ENCODE data around the gene ABI3.
"Not testable (repeated sequence)": the region's sequence is repeated elsewhere in the genome, so short reads cannot be mapped to it uniquely, and the experiment has no call there.

ABI3 gene

GRCh38 chr17:49258394-49258793 lies 47.9 kb downstream of the ABI3 start:
- no peak for DNase-seq (ENCODE audit: low spot score)
- Histone ChIP-seq H3K9me3 (ENCODE audit: severe bottlenecking) (no peaks in the 10 kb centered on the region), H3K4me3 (ENCODE audit: severe bottlenecking) (no peak overlapping the region), H3K27me3 (ENCODE audit: insufficient read depth, poor library complexity, severe bottlenecking) (no peaks in the 10 kb centered on the region), H3K36me3 (ENCODE audit: low read depth) (no peaks in the 10 kb centered on the region), H3K4me1 (ENCODE audit: insufficient read depth, poor library complexity, severe bottlenecking) (no peaks in the 10 kb centered on the region), H3K27ac (ENCODE audit: poor library complexity, severe bottlenecking) (no peak overlapping the region)
- no peak for TF ChIP-seq CTCF (IDR thresholded peaks at IDR 0.05; ENCODE audit: poor library complexity, severe bottlenecking)
- no peak for ATAC-seq (ENCODE audit: low read depth)

GRCh38 chr17:49259663-49260010 lies 49.1 kb downstream of the ABI3 start:
- H3K27ac ChIP-seq (ENCODE audit: poor library complexity, severe bottlenecking) = no peak overlapping the region
- H3K9me3 ChIP-seq (ENCODE audit: severe bottlenecking) = no peaks in the 10 kb centered on the region
- H3K36me3 ChIP-seq (ENCODE audit: low read depth) = no peaks in the 10 kb centered on the region
- H3K4me1 ChIP-seq (ENCODE audit: insufficient read depth, poor library complexity, severe bottlenecking) = no peaks in the 10 kb centered on the region
- peak overlapping the region; percentile 45 for H3K4me3 ChIP-seq (ENCODE audit: severe bottlenecking)
- ATAC-seq (ENCODE audit: low read depth) = no peak
- no peak for TF ChIP-seq CTCF (IDR thresholded peaks at IDR 0.05; ENCODE audit: poor library complexity, severe bottlenecking)
- H3K27me3 ChIP-seq (ENCODE audit: insufficient read depth, poor library complexity, severe bottlenecking) = no peaks in the 10 kb centered on the region
- DNase-seq (ENCODE audit: low spot score) = no peak

GRCh38 chr17:49260011-49260816 lies 49.7 kb downstream of the ABI3 start:
- Histone ChIP-seq H3K27me3 (ENCODE audit: insufficient read depth, poor library complexity, severe bottlenecking) (no peaks in the 10 kb centered on the region), H3K4me3 (ENCODE audit: severe bottlenecking) (peak overlapping the region; percentile 45), H3K4me1 (ENCODE audit: insufficient read depth, poor library complexity, severe bottlenecking) (no peaks in the 10 kb centered on the region), H3K36me3 (ENCODE audit: low read depth) (no peaks in the 10 kb centered on the region), H3K27ac (ENCODE audit: poor library complexity, severe bottlenecking) (peak overlapping the region; percentile 5), H3K9me3 (ENCODE audit: severe bottlenecking) (no peaks in the 10 kb centered on the region)
- ATAC-seq (ENCODE audit: low read depth) (peak; percentile 85), DNase-seq (ENCODE audit: low spot score) (no peak)
- TF ChIP-seq CTCF (IDR thresholded peaks at IDR 0.05; ENCODE audit: poor library complexity, severe bottlenecking) = no peak

- H3K36me3 ChIP-seq (ENCODE audit: low read depth) = no peaks in the 10 kb centered on the region
- peak overlapping the region; percentile 45 for H3K4me3 ChIP-seq (ENCODE audit: severe bottlenecking)
- H3K4me1 ChIP-seq (ENCODE audit: insufficient read depth, poor library complexity, severe bottlenecking) = no peaks in the 10 kb centered on the region
- no peak for TF ChIP-seq CTCF (IDR thresholded peaks at IDR 0.05; ENCODE audit: poor library complexity, severe bottlenecking)
- H3K27me3 ChIP-seq (ENCODE audit: insufficient read depth, poor library complexity, severe bottlenecking) = no peaks in the 10 kb centered on the region
- no peak for ATAC-seq (ENCODE audit: low read depth)
- DNase-seq (ENCODE audit: low spot score) = no peak
- no peaks in the 10 kb centered on the region for H3K9me3 ChIP-seq (ENCODE audit: severe bottlenecking)
- H3K27ac ChIP-seq (ENCODE audit: poor library complexity, severe bottlenecking) = no peak overlapping the region
These were observed 50.3 kb downstream of the ABI3 start for GRCh38 chr17:49260817-49261291.

- not testable (repeated sequence) for H3K36me3 ChIP-seq (ENCODE audit: low read depth); ATAC-seq (ENCODE audit: low read depth); H3K4me1 ChIP-seq (ENCODE audit: insufficient read depth, poor library complexity, severe bottlenecking); H3K27ac ChIP-seq (ENCODE audit: poor library complexity, severe bottlenecking); H3K27me3 ChIP-seq (ENCODE audit: insufficient read depth, poor library complexity, severe bottlenecking); H3K4me3 ChIP-seq (ENCODE audit: severe bottlenecking); H3K9me3 ChIP-seq (ENCODE audit: severe bottlenecking); DNase-seq (ENCODE audit: low spot score)
These were observed 51.0 kb downstream of the ABI3 start for GRCh38 chr17:49261540-49261939.
